Cardiac fibroblast (primary cell): ENCODE data around the gene SUN1.
A peak's percentile ranks its signal among the peaks of the same experiment; 100 is the strongest.

Experiments used
- DNase-seq, 2 donors: peaks; one replicate each; pipeline versions ENCODE4 v3.0.0 to v3.0.0-alpha.2; 2010; ENCODE audit warnings: low read depth in 2 of 2
- H3K4me3 ChIP-seq, 2 donors: replicated peaks in 1 of 2; 1 replicate in 1 of 2; 2 replicates in 1 of 2; pipeline ENCODE4 v1.5.1; 2011; ENCODE audit warnings: low read depth in 2 of 2, low read length in 2 of 2, mild to moderate bottlenecking in 2 of 2, moderate library complexity in 1 of 2
- TF ChIP-seq, protein P1 (sequence below): IDR thresholded peaks from one replicate; pipeline ENCODE4 v1.5.1; 2011; ENCODE audit warnings: low read depth, mild to moderate bottlenecking, low read length, inconsistent platforms

The SUN1 gene

DNA sequence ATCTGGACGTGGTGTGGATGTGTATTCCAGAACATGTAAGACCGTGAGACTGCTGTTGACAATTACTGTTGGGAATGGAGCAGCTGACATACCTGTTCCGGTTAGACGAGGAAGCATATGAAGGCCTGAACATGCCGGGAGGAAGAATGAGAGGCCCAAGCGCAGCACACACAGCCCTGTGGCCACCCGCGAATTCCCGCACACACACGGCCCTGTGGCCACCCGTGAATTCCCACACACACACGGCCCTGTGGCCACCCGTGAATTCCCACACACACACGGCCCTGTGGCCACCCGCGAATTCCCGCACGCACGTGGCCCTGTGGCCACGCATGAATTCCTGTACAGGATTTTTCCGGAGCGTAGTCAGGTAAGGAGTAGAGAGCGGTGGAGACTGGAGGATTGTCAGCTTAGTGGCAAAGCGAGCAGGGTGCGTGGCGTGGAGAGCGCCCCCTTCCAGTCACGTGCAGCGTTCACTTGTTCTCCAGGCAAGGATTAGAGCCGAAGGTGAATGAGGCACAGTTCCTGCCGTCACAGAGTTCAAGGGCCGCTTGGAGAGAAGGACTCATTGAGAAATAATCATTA, 9.5 kb upstream of the SUN1 start:
- H3K4me3 ChIP-seq: no peak overlapping the region
- DNase-seq: no peak
- TF ChIP-seq, protein P1, sequence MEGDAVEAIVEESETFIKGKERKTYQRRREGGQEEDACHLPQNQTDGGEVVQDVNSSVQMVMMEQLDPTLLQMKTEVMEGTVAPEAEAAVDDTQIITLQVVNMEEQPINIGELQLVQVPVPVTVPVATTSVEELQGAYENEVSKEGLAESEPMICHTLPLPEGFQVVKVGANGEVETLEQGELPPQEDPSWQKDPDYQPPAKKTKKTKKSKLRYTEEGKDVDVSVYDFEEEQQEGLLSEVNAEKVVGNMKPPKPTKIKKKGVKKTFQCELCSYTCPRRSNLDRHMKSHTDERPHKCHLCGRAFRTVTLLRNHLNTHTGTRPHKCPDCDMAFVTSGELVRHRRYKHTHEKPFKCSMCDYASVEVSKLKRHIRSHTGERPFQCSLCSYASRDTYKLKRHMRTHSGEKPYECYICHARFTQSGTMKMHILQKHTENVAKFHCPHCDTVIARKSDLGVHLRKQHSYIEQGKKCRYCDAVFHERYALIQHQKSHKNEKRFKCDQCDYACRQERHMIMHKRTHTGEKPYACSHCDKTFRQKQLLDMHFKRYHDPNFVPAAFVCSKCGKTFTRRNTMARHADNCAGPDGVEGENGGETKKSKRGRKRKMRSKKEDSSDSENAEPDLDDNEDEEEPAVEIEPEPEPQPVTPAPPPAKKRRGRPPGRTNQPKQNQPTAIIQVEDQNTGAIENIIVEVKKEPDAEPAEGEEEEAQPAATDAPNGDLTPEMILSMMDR: no peak

DNA sequence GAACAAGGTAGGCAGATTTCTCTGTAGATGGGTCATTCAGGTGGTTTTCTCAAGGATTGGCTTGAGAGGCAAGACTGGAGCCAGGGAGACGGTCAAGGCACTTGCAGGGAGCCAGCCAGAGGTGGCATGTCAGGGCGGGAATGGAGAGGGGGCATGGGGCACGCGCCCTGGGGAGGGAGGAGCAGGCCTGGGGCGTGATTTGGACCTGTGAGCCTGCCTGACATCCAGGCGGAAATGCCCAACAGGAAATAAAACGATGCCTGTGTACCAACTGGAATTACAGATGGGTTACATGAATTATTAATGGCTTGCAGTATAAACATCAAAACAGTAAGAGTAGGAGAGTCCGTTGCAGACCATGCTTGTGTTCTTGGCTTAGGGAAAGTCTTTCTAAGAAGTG, 8.6 kb upstream of the SUN1 start:
- H3K4me3 ChIP-seq: no peak overlapping the region
- TF ChIP-seq, protein P1: no peak
- no peak for DNase-seq

DNA sequence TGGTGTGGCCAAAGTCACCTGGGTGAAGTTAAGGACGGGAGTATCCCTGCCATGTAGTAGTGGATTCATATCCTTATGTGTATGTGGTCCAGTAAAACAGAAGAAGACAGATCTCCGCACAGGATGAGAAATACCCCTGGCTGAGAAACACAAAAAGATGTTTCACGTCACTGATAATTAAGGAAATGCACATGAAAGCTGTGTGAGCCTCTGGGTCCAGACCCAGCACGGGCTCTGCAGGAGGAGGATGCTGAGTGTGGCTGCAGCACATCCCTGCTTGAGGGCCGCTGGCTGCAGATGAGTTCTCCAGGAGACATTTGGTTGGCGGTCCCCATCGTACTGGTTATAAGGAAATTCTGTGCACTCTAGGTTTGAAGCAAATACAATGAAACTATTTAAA, 8.2 kb upstream of the SUN1 start:
- H3K4me3 ChIP-seq: no peak overlapping the region
- TF ChIP-seq, protein P1: no peak
- no peak for DNase-seq

DNA sequence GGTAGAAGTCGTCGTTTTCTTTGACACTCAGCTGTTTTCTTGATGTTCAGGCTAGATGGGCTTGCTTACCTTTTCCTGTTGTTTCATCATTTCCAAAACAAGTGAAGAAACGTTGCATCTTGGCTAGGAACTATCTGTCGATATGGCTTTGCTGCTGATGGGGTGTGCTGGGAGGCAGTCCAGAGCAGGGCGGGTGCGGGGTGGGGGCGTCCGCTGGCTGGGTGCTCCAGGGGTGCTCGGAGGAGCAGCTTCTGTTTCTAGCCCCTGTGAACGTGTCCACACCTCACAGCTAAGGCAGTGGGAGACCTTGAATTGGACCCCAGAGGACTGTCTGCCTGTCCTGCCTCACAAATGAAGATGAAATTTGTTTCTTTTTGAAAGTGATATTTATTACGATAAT, 7.6 kb upstream of the SUN1 start:
- TF ChIP-seq, protein P1: no peak
- DNase-seq: no peak
- no peak overlapping the region for H3K4me3 ChIP-seq

DNA sequence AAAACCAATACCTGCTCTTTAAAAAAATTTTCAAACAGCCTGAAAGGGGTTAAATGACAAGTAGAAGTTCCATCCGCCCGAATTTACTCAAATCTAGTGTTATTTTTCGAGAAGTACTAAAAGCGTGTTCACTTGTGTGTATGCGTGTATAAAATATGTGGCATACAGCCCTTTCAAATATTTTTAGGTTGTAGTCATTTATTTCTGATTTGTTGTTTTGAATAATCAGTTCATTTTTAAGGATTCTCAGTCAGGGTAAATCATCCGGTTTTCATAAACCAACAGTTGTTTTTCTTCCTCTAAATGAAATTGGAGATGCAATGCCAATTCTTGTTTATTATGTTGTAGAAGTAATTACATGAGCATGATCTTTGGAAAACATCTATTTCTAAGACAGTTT, 6.9 kb upstream of the SUN1 start:
- DNase-seq: peak; percentile 44 to 72
- TF ChIP-seq, protein P1: no peak
- H3K4me3 ChIP-seq: no peak overlapping the region

DNA sequence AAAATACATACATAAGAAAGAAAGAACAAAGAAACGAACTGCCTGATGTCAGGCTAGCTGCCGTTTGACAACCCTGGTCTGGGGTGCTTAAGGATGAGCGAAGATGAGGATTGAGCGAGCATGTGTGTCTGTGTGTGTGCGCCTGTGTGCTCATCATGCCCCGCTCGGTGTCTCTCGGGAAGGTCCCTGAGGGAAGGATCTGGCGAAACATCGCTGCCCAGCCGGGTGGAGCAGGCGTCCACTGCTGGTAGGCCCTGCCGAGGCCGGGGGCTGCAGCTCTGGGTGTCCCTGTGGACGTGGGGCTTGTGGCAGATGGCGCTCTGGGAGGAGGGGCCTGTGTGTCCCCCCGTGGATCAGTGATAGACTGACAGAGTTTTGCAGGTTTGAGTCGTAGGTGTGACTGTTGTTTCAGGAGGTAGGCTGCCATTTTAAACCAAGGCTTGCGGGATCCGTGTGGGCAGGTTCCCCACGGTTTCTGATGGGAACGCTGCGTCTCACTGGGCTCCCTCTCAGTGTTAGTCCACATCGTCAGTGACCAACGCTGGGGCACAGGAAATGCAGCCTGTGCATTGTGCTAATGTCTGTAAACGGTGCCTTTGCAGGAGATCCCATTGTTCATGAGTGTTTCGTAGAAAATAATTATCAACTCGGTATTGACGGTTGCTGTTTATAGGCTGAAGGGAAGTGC, 5.9 kb upstream of the SUN1 start:
- H3K4me3 ChIP-seq: no peak overlapping the region
- TF ChIP-seq, protein P1: no peak
- no peak for DNase-seq
